Muscle of leg (tissue), 11 donors: ENCODE results near the gene COX5A. TPM values are rescaled to one million over a fixed set of nuclear protein-coding genes. Genes with fewer than 3 reads are reported as not detected.
"Not testable (repeated sequence)": the region's sequence is repeated elsewhere in the genome, so short reads cannot be mapped to it uniquely, and the experiment has no call there.

Experiments
- DNase-seq: peaks from one replicate; pipeline ENCODE4 v3.0.0; 2013
- H3K27ac ChIP-seq: one replicate; pipeline ENCODE4 v1.5.1; 2013; ENCODE audit warnings: mild to moderate bottlenecking, low read length, control low read depth
- H3K27me3 ChIP-seq: one replicate; pipeline ENCODE4 v1.6.1; 2013; ENCODE audit warnings: low read length; ENCODE audit not compliant: control insufficient read depth, insufficient read depth
- H3K36me3 ChIP-seq: one replicate; pipeline ENCODE4 v1.6.1; 2013; ENCODE audit warnings: low read length; ENCODE audit not compliant: control insufficient read depth, insufficient read depth
- H3K4me1 ChIP-seq: one replicate; pipeline ENCODE4 v1.6.1; 2013; ENCODE audit warnings: low read length; ENCODE audit not compliant: control insufficient read depth, insufficient read depth
- H3K4me3 ChIP-seq: one replicate; pipeline ENCODE4 v1.5.1; 2013; ENCODE audit warnings: low read length, control low read depth
- H3K9me3 ChIP-seq: replicated peaks from 2 replicates; pipeline ENCODE4 v1.6.1; 2013; ENCODE audit warnings: low read depth, low read length; ENCODE audit not compliant: control insufficient read depth
- WGBS: methylation state at CpG from one replicate; pipeline ENCODE4 v1.1.5; 2013; ENCODE audit warnings: missing lambda C conversion rate; ENCODE audit not compliant: insufficient coverage; 5-methylcytosine and 5-hydroxymethylcytosine counted together
- polyA plus RNA-seq, 8 donors: library from polyadenylated mRNA; unstranded; fragments of 120-200 nt; gene quantifications; one replicate each; pipeline versions ENCODE4 v1.2.1 to v1.2.3, GENCODE V29; 2013; ENCODE audit warnings: inconsistent platforms in 1 of 8, low replicate concordance in 1 of 8; ENCODE audit not compliant: insufficient read length in 8 of 8, insufficient read depth in 1 of 8
- total RNA-seq: library from RNA; stranded (reverse); fragments of 120-200 nt; gene quantifications from one replicate; pipeline ENCODE4 v1.2.4, GENCODE V29; 2013

Gene COX5A
- total and polyA plus RNA-seq, 9 donors, result 64.1 to 278 (median 229) TPM

DNA sequence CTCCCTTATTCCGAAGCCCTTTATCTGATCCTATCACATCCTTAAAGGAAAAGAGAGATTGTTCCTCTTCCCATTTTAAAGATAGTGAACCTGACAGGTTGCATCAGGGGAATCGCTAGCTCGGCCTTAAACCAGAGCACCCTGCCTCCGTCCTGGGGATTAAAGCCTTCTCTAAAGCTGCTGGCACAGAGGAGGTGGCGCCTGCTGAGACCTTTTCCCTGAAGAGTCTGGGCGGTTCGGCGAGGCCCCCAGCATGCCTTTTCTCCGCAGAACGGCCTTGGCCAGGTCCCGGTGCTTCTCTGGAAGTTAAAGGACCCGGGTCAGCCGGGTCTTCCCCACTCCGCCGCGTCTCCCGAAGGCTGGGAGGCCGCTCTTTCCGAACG is 31.8 kb downstream of the COX5A start:
- Histone ChIP-seq H3K9me3 (no peaks in the 10 kb centered on the region), H3K27me3 (no peaks in the 10 kb centered on the region), H3K36me3 (peaks cover 43% of the 10 kb centered on the region), H3K27ac (peak overlapping the region; percentile 94), H3K4me3 (peak overlapping the region; percentile 94), H3K4me1 (peaks cover 24% of the 10 kb centered on the region)
- peak; percentile 42 for DNase-seq
- WGBS, result 0% methylated on average over 19 of the region's 20 CpGs

DNA sequence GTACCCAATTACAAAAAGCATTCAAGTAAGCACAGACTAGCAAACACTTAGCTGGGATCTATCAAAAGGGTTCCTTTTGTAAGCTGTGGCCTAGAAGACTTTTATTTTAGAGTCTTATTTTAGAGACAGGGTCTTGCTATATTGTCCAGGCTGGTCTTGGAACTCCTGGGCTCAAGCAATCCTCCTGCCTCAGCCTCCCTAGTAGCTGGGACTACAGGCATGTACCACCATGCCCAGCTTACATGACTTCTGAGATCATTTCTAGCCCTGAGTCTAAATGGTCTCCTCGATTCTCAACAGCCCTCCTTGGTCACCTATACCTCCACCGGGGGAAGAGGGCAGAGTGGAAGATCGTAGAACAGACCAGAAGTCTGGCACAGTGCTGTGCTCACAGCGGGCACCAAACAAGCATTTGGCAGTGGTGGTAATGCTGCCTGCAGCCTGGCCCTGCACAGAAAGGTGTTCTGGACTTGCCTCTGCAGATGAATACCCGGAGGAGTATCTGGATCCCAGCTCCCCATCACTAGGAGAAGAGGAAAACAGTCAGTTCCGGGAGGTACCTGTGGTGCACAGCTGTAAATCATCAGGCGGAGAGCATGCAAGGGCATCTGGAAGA is 33.6 kb downstream of the COX5A start:
- DNase-seq, result no peak
- no peak overlapping the region for H3K4me3 ChIP-seq
- WGBS, result 96% methylated on average over 3 of the region's 7 CpGs

GRCh38 chr15:74903676-74904075 is 34.2 kb downstream of the COX5A start:
- Histone ChIP-seq H3K27me3 (no peaks in the 10 kb centered on the region), H3K36me3 (peaks cover 59% of the 10 kb centered on the region), H3K4me1 (peaks cover 24% of the 10 kb centered on the region), H3K4me3 (no peak overlapping the region), H3K27ac (no peak overlapping the region), H3K9me3 (no peaks in the 10 kb centered on the region)
- no peak for DNase-seq
- 100% methylated on average over 1 of the region's 1 CpG for WGBS

More for the DNA sequence above, 33.6 kb downstream of the COX5A start:
- Histone ChIP-seq H3K9me3 (no peaks in the 10 kb centered on the region), H3K36me3 (peaks cover 54% of the 10 kb centered on the region), H3K27ac (no peak overlapping the region), H3K27me3 (no peaks in the 10 kb centered on the region), H3K4me1 (peaks cover 24% of the 10 kb centered on the region)

- 93% methylated on average over 3 of the region's 4 CpGs for WGBS
- peaks cover 66% of the 10 kb centered on the region for H3K36me3 ChIP-seq
- DNase-seq, result no peak
- peaks cover 23% of the 10 kb centered on the region for H3K4me1 ChIP-seq
- no peak overlapping the region for H3K4me3 ChIP-seq
- no peaks in the 10 kb centered on the region for H3K27me3 ChIP-seq
- no peaks in the 10 kb centered on the region for H3K9me3 ChIP-seq
- no peak overlapping the region for H3K27ac ChIP-seq
Measured at GRCh38 chr15:74902295-74903075, 35.4 kb downstream of the COX5A start.

DNA sequence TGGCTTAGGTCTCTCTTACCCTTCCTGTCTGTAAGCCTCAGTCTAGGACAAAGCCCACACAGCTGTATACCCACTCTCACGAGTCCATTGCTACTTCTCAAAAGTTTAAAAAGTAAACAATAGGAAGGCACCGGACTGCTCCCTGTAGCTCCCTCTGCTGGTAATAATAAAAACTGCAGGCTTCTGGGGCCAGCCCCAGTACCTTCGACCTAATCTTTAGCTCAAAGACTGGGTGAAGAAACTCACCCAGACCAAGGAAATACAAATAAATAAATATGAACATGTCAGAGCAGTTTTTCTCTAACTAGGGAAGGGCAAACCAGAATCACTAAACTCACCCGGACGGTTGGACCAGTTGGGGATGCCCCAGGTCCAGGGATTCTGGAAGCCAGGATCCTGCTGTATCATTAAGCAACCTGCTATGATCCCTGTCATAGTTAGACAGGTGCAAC is 36.2 kb downstream of the COX5A start:
- Histone ChIP-seq H3K27ac (peak overlapping the region; percentile 7), H3K4me1 (peaks cover 20% of the 10 kb centered on the region)

GRCh38 chr15:74897300-74897701 is 40.6 kb downstream of the COX5A start:
- H3K4me3 ChIP-seq, result no peak overlapping the region
- peaks cover 12% of the 10 kb centered on the region for H3K4me1 ChIP-seq
- H3K36me3 ChIP-seq, result peaks cover 77% of the 10 kb centered on the region
- H3K27ac ChIP-seq, result no peak overlapping the region
- DNase-seq, result no peak
- H3K27me3 ChIP-seq, result no peaks in the 10 kb centered on the region
- no peaks in the 10 kb centered on the region for H3K9me3 ChIP-seq
- WGBS, result 84% methylated on average over 6 of the region's 6 CpGs

More for the DNA sequence above, 36.2 kb downstream of the COX5A start:
- H3K4me3 ChIP-seq, result no peak overlapping the region
- WGBS, result 45% methylated on average over 2 of the region's 5 CpGs
- H3K27me3 ChIP-seq, result no peaks in the 10 kb centered on the region
- H3K36me3 ChIP-seq, result peaks cover 75% of the 10 kb centered on the region
- peak; percentile 64 for DNase-seq
- no peaks in the 10 kb centered on the region for H3K9me3 ChIP-seq

DNA sequence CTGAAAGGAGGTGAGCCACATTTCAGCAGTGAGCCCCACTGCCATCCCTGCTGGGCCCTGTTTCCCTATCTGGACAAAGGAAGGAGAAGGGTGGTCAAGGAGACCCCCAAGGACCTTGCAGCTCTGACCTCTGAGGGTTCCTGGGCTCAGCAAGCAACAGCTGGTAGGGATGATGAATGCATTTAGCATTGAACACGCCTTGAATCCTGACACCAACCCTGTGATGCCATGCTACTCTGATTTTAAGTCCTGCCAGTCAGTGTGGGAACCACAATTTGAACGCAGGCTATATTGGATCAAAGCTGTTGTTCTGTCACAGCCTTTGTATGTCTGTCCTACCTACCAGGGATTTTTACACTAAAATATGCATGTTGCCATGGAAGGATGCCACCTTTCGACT is 41.6 kb downstream of the COX5A start:
- H3K36me3 ChIP-seq, result peaks cover 72% of the 10 kb centered on the region
- no peak overlapping the region for H3K4me3 ChIP-seq
- no peak for DNase-seq
- 79% methylated on average over 2 of the region's 3 CpGs for WGBS
- peak overlapping the region; percentile 59 for H3K27ac ChIP-seq
- no peaks in the 10 kb centered on the region for H3K27me3 ChIP-seq
- H3K9me3 ChIP-seq, result no peaks in the 10 kb centered on the region
- peaks cover 16% of the 10 kb centered on the region for H3K4me1 ChIP-seq

DNA sequence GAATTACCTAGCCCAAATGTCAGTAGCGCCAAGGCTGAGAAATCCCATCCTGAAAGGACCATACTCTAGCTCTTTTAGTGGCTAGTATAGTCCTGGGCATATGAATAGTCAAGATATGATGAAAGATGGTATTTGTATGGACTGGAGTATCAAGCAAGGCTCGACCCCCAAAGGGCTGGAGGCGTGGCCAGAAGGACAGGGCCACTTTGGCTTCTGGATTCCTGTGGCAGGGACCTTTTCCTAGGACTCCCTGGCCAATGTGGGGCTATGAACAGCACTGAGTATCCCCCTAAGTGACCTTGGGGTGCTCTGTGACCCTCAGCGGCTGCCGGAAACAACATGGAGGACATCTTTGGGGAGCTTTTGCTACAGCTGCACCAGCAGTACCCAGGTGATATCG is 42.0 kb downstream of the COX5A start:
- H3K9me3 ChIP-seq, result no peaks in the 10 kb centered on the region
- H3K4me3 ChIP-seq, result no peak overlapping the region
- 85% methylated on average over 5 of the region's 6 CpGs for WGBS
- peaks cover 71% of the 10 kb centered on the region for H3K36me3 ChIP-seq
- H3K27ac ChIP-seq, result peak overlapping the region; percentile 59
- H3K4me1 ChIP-seq, result peaks cover 19% of the 10 kb centered on the region
- no peak for DNase-seq
- no peaks in the 10 kb centered on the region for H3K27me3 ChIP-seq

- peaks cover 30% of the 10 kb centered on the region for H3K4me1 ChIP-seq
- H3K27me3 ChIP-seq, DNase-seq, H3K9me3 ChIP-seq, H3K4me3 ChIP-seq, H3K27ac ChIP-seq: not testable (repeated sequence)
- peaks cover 58% of the 10 kb centered on the region for H3K36me3 ChIP-seq
- 100% methylated on average over 1 of the region's 7 CpGs for WGBS
Measured at GRCh38 chr15:74894383-74894782, 43.5 kb downstream of the COX5A start.

DNA sequence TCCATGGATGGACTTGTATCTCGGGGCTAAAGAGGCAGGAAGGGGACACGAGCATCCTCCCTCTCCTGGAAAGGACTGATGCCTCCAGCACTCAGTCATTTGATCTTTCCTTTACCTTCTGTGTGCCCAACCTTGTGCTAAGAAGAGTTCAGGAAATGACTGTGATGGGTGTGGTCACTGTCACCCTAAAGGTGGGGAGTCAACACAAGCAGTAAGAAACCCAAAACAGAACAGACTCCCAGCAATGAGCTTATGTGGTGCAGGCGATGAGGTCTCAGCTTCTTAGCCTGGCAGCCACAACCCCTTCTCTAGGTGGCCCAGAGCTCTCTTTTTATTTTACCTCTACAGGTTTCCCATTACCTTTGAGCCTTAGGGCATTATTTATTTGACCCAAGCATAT is 44.2 kb downstream of the COX5A start:
- Histone ChIP-seq H3K27ac (no peak overlapping the region), H3K36me3 (peaks cover 53% of the 10 kb centered on the region)
- no peak for DNase-seq

More for the DNA sequence above, 44.2 kb downstream of the COX5A start:
- H3K4me1 ChIP-seq, result peaks cover 37% of the 10 kb centered on the region
- no peaks in the 10 kb centered on the region for H3K9me3 ChIP-seq
- H3K27me3 ChIP-seq, result no peaks in the 10 kb centered on the region
- no peak overlapping the region for H3K4me3 ChIP-seq
- WGBS, result no CpG with 5 or more reads among the region's 3 CpGs
